Measurements from ENCODE around the gene FKBP15. TPM values are rescaled to one million over a fixed set of nuclear protein-coding genes. Genes with fewer than 3 reads are reported as not detected.

The FKBP15 gene
- polyA plus RNA-seq, 1 of the 3 experiments (the other 2 are of a cell fraction): 13.9 TPM

DNA sequence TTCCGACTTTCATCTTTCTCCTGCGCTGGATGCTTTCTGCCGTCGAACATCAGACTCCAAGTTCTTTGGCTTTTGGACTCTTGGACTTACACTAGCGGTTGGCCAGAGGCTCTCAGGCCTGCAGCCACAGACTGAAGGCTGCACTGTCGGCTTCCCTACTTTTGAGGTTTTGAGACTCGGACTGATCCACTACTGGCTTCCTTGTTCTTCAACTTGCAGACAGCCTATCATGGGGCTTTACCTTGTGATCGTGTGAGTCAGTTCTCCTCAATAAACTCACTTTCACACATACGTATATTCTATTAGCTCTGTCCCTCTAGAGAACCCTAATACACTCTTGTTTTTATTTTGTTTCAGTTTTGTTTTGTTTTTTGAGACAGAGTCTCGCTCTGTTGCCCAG lies 10.3 kb downstream of the FKBP15 start:
- no peak overlapping the region for H2AFZ ChIP-seq (ENCODE audit: low read depth)
- POLR2A ChIA-PET: no interaction called here
- H3K4me2 ChIP-seq: no peak overlapping the region
- CTCF ChIA-PET: no interaction called here
- H3F3A ChIP-seq (replicated peaks; ENCODE audit: insufficient read depth): peaks cover 4% of the 10 kb centered on the region
- H3K9me2 ChIP-seq: no peaks in the 10 kb centered on the region
- no peaks in the 10 kb centered on the region for H3K9me3 ChIP-seq
- H3K9ac ChIP-seq: no peak overlapping the region
- no peak for DNase-seq
- H3K27me3 ChIP-seq (ENCODE audit: insufficient read depth): no peaks in the 10 kb centered on the region
- H3K79me2 ChIP-seq (ENCODE audit: insufficient read depth): peaks cover 20% of the 10 kb centered on the region; the same call in 1 of the 2 replicates
- no peaks in the 10 kb centered on the region for H3K4me1 ChIP-seq (ENCODE audit: control insufficient read depth in 1 of 2, insufficient read depth in 2 of 2, low read depth in 1 of 2, low read length in 1 of 2)
- WGBS (ENCODE audit: low lambda C conversion rate): 94% methylated on average over 10 of the region's 10 CpGs
- H4K20me1 ChIP-seq (ENCODE audit: insufficient read depth): no peaks in the 10 kb centered on the region
- no peak for TF ChIP-seq FOXJ3 (CRISPR knock-in tag; IDR thresholded peaks at IDR 0.05)
- no peak for TF ChIP-seq TAF1 (IDR thresholded peaks at IDR 0.05; ENCODE audit: borderline replicate concordance, low read depth, low read length)
- no peak for TF ChIP-seq MAX (IDR thresholded peaks at IDR 0.05; ENCODE audit: low read depth)
- TF ChIP-seq ZBTB33 (IDR thresholded peaks at IDR 0.05; ENCODE audit: borderline replicate concordance, low read depth): no peak
- no peak for TF ChIP-seq POLR2AphosphoS5 (IDR thresholded peaks at IDR 0.05; ENCODE audit: low read depth, low read length)
- TF ChIP-seq USF2 (IDR thresholded peaks at IDR 0.05; ENCODE audit: borderline replicate concordance, low read depth, low read length): no peak
- TF ChIP-seq, protein P1, sequence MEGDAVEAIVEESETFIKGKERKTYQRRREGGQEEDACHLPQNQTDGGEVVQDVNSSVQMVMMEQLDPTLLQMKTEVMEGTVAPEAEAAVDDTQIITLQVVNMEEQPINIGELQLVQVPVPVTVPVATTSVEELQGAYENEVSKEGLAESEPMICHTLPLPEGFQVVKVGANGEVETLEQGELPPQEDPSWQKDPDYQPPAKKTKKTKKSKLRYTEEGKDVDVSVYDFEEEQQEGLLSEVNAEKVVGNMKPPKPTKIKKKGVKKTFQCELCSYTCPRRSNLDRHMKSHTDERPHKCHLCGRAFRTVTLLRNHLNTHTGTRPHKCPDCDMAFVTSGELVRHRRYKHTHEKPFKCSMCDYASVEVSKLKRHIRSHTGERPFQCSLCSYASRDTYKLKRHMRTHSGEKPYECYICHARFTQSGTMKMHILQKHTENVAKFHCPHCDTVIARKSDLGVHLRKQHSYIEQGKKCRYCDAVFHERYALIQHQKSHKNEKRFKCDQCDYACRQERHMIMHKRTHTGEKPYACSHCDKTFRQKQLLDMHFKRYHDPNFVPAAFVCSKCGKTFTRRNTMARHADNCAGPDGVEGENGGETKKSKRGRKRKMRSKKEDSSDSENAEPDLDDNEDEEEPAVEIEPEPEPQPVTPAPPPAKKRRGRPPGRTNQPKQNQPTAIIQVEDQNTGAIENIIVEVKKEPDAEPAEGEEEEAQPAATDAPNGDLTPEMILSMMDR (IDR thresholded peaks at IDR 0.05): no peak
- no peak for TF ChIP-seq TEAD4 (IDR thresholded peaks at IDR 0.05; ENCODE audit: borderline replicate concordance, insufficient read depth)
- no peak for TF ChIP-seq REST (IDR thresholded peaks at IDR 0.05; ENCODE audit: low read depth, low read length)
- TF ChIP-seq RXRA (IDR thresholded peaks at IDR 0.05; ENCODE audit: borderline replicate concordance, low read depth): no peak
- no peak for TF ChIP-seq EZH2phosphoT487 (IDR thresholded peaks at IDR 0.05; ENCODE audit: borderline replicate concordance, low read depth)
- no peak for TF ChIP-seq GABPA (IDR thresholded peaks at IDR 0.05; ENCODE audit: low read depth)
- TF ChIP-seq MXI1 (IDR thresholded peaks at IDR 0.05; ENCODE audit: low read depth, low read length): no peak
- no peak for TF ChIP-seq FOXM1 (IDR thresholded peaks at IDR 0.05; ENCODE audit: low read depth)
- TF ChIP-seq RCOR1 (IDR thresholded peaks at IDR 0.05; ENCODE audit: low read length): no peak
- no peak for TF ChIP-seq CHD2 (IDR thresholded peaks at IDR 0.05; ENCODE audit: low read length, partially characterized antibody)
- TF ChIP-seq MEF2A (IDR thresholded peaks at IDR 0.05; ENCODE audit: borderline replicate concordance, low read depth): no peak
- H3K27ac ChIP-seq (ENCODE audit: low read depth in 2 of 2, low read length in 1 of 2): no peak overlapping the region
- no peak overlapping the region for H3K4me3 ChIP-seq (ENCODE audit: low read depth in 2 of 2, low read length in 1 of 2)
- H3K36me3 ChIP-seq (replicated peaks in 1 of 2; ENCODE audit: control insufficient read depth in 1 of 2, insufficient read depth in 2 of 2, low read length in 1 of 2): peaks cover 18 to 22% of the 10 kb centered on the region in 2 experiments

Measured in SK-N-SH (cell line).